Measurements from ENCODE around the gene ADCY3. TPM values are rescaled to one million over a fixed set of nuclear protein-coding genes. Genes with fewer than 3 reads are reported as not detected.
A peak's percentile ranks its signal among the peaks of the same experiment; 100 is the strongest.

ADCY3 gene
- total and polyA plus RNA-seq, 12 donors = 5.3 to 50.8 (median 13.1) TPM

DNA sequence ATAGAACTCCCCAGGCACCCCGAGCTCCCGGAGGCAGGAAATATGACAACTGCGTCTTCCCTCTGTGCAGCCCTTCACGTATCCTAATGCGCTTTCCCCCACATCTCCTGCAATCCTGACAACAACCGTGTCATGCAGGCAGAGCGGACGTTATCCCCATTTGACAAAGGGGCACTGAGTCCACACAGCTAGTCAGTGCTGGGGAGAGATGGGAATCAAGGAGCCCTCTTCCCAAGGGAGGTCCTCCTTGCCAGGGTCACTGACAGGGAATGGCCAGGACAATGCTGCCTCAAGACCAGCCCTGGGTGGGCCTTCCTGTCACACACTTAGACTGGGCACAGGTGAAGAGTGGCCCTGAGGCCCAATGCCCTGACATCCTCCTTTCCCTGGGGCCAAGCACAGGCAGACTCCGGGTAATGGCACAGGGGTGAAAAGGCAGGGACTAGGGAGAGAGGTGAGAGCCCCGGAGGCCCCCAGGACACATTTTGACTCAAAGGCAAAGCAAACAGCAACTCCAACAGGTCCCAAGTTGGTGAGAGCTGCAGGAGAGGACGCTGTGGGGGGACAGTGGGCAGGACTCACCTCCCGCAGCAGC is 2.2 kb downstream of the ADCY3 start:
- intact Hi-C loops (cut with DNase I) = loop anchor here in 3 of 10 donors (5.0 to 10.0 kb wide), 2 partner anchors 61 to 63 kb away; no protein-coding TSS in a partner anchor
- no peak for ATAC-seq
- no peak for DNase-seq
- Histone ChIP-seq H3K4me1 (peaks cover 0 to 35% (median 11%) of the 10 kb centered on the region in 9 donors), H3K27me3 (peaks cover 0 to 12% (median 0%) of the 10 kb centered on the region in 7 donors), H3K36me3 (no peaks in the 10 kb centered on the region), H3K4me3 (peak overlapping the region in 8 of 10 donors; percentile 53 to 75 (median 62)), H3K27ac (peak overlapping the region in 7 of 10 donors; percentile 4 to 47 (median 10)), H3K9me3 (no peaks in the 10 kb centered on the region)
- WGBS, 2 donors = 83 to 87% methylated on average over 12 of the region's 12 CpGs
- TF ChIP-seq, protein P1, sequence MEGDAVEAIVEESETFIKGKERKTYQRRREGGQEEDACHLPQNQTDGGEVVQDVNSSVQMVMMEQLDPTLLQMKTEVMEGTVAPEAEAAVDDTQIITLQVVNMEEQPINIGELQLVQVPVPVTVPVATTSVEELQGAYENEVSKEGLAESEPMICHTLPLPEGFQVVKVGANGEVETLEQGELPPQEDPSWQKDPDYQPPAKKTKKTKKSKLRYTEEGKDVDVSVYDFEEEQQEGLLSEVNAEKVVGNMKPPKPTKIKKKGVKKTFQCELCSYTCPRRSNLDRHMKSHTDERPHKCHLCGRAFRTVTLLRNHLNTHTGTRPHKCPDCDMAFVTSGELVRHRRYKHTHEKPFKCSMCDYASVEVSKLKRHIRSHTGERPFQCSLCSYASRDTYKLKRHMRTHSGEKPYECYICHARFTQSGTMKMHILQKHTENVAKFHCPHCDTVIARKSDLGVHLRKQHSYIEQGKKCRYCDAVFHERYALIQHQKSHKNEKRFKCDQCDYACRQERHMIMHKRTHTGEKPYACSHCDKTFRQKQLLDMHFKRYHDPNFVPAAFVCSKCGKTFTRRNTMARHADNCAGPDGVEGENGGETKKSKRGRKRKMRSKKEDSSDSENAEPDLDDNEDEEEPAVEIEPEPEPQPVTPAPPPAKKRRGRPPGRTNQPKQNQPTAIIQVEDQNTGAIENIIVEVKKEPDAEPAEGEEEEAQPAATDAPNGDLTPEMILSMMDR (IDR thresholded peaks at IDR 0.05) = no peak

DNA sequence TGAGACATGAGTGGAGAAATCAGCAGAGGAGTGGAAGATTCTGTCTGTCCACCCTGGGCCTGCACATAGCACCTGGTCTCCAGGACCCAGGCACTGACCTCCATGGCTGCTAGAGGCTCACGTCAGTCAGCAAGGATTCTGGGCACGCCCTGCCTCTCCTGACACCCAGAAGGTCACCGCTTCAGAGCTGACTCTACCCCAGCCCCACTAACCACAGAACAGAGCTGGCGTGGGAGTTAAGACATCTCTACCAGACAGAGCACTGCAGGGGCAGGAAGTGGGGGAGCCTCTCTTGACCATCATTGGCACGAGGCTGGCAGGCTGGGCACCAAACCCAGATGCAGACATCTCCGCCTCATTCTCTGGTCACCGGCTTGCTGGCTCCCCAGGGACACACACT is 3.0 kb downstream of the ADCY3 start:
- intact Hi-C loops (cut with DNase I) = loop anchor here in 3 of 10 donors (5.0 to 10.0 kb wide), 2 partner anchors 60 to 62 kb away; no protein-coding TSS in a partner anchor

DNA sequence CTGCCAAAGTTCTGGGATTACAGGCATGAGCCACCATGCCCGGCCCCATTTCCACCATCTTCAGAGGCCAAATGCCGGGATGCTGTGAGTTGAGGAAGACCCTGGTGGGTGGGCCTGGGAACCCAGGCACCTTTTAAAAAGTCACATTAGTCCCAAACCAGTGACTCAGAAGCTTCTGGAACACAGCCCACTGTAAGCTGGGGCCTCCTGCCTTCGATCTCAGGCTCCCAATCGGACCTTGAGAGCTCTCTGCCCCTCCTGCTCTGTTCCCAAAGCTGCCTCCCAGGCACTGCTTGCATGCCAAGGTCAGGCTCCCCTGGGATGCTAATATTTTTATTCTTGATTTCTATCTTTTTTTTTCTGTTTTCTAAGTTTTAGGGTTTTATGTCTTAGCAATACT is 4.2 kb downstream of the ADCY3 start:
- H3K27ac ChIP-seq = peak overlapping the region in 4 of 10 donors; percentile 39 to 49 (median 46)
- no peaks in the 10 kb centered on the region for H3K9me3 ChIP-seq
- H3K36me3 ChIP-seq = no peaks in the 10 kb centered on the region
- peaks cover 0 to 12% (median 0%) of the 10 kb centered on the region in 7 donors for H3K27me3 ChIP-seq
- 64 to 81% methylated on average over 4 of the region's 4 CpGs for WGBS, 2 donors
- peak overlapping the region in 1 of 10 donors; percentile 7 for H3K4me3 ChIP-seq
- ATAC-seq = peak in 5 of 8 donors; percentile 12 to 42 (median 15)
- peaks cover 0 to 30% (median 11%) of the 10 kb centered on the region in 9 donors for H3K4me1 ChIP-seq
- DNase-seq = peak; percentile 29 to 31
- TF ChIP-seq, protein P1 (IDR thresholded peaks at IDR 0.05) = no peak
- intact Hi-C loops (cut with DNase I) = loop anchor here in 3 of 10 donors (5.0 to 10.0 kb wide), 2 partner anchors 58 to 61 kb away; no protein-coding TSS in a partner anchor

More for the DNA sequence above, 3.0 kb downstream of the ADCY3 start:
- Histone ChIP-seq H3K4me1 (peaks cover 0 to 35% (median 11%) of the 10 kb centered on the region in 9 donors), H3K36me3 (no peaks in the 10 kb centered on the region), H3K4me3 (peak overlapping the region in 8 of 10 donors; percentile 53 to 75 (median 62)), H3K27me3 (peaks cover 0 to 12% (median 0%) of the 10 kb centered on the region in 7 donors), H3K27ac (peak overlapping the region in 4 of 10 donors; percentile 7 to 47 (median 24)), H3K9me3 (no peaks in the 10 kb centered on the region)
- ATAC-seq (no peak), DNase-seq (no peak)
- TF ChIP-seq, protein P1 (IDR thresholded peaks at IDR 0.05) = no peak
- 74 to 87% methylated on average over 7 of the region's 7 CpGs for WGBS, 2 donors

DNA sequence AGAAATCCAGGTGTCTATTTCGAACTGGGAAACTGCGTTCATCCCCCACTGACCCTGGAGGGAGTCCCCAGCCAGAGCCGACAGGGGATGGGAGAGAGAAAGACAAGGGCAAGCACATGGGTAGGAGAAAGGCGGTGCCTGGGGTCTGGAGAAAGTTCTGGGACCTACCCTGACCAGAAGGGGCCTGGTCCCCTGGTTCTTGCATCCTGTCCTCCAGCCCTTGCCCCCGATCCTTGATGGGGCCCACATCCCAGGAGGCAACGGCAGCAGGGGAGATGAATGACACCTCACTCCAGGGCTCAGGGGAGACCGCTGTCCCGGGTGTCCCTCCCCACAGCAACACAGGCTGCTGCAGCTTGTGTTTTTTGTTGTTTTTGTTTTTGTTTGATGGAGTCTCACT is 4.9 kb downstream of the ADCY3 start:
- TF ChIP-seq, protein P1 (IDR thresholded peaks at IDR 0.05) = no peak
- H3K4me3 ChIP-seq = no peak overlapping the region
- H3K27me3 ChIP-seq = peaks cover 0 to 9% (median 0%) of the 10 kb centered on the region in 7 donors
- intact Hi-C loops (cut with DNase I) = loop anchor here in 3 of 10 donors (5.0 to 10.0 kb wide), 2 partner anchors 58 to 60 kb away; no protein-coding TSS in a partner anchor
- ATAC-seq (no peak), DNase-seq (no peak)
- WGBS, 2 donors = 85 to 88% methylated on average over 8 of the region's 8 CpGs
- peaks cover 0 to 5% (median 0%) of the 10 kb centered on the region in 11 donors for H3K9me3 ChIP-seq
- peak overlapping the region in 3 of 10 donors; percentile 39 to 47 (median 45) for H3K27ac ChIP-seq
- no peaks in the 10 kb centered on the region for H3K36me3 ChIP-seq
- H3K4me1 ChIP-seq = peaks cover 0 to 26% (median 7%) of the 10 kb centered on the region in 9 donors

All from heart right ventricle (tissue), 16 donors.